ENCODE measurements around the gene SLIRP.

SLIRP gene

GRCh38 chr14:77663293-77663692 lies 44.6 kb upstream of the SLIRP start:
- no peaks in the 10 kb centered on the region for H3F3A ChIP-seq (ENCODE audit: insufficient read depth, low read length)
- H4K20me1 ChIP-seq (ENCODE audit: insufficient read depth, low read length) = no peaks in the 10 kb centered on the region
- H3K79me2 ChIP-seq (ENCODE audit: low read length) = no peaks in the 10 kb centered on the region
- no peak for TF ChIP-seq EZH2 (optimal IDR thresholded peaks at IDR 0.05; ENCODE audit: low read depth, low read length)
- no peak for TF ChIP-seq CTCF (IDR thresholded peaks at IDR 0.05; ENCODE audit: low read length)
- no peak for TF ChIP-seq EZH2phosphoT487 (IDR thresholded peaks at IDR 0.05; ENCODE audit: low read length)
- H3K9ac ChIP-seq (ENCODE audit: low read length) = no peak overlapping the region
- no peaks in the 10 kb centered on the region for H3K9me2 ChIP-seq (replicated peaks; ENCODE audit: insufficient read depth, low read length)
- no peak overlapping the region for H2AFZ ChIP-seq (ENCODE audit: low read length)
- H3K4me2 ChIP-seq (ENCODE audit: low read depth, low read length) = no peak overlapping the region
- no peak overlapping the region for H3K27ac ChIP-seq (ENCODE audit: low read length)
- H3K36me3 ChIP-seq (replicated peaks; ENCODE audit: insufficient read depth, low read length) = no peaks in the 10 kb centered on the region
- H3K9me3 ChIP-seq (replicated peaks; ENCODE audit: insufficient read depth, low read length) = no peaks in the 10 kb centered on the region
- no peaks in the 10 kb centered on the region for H3K27me3 ChIP-seq (replicated peaks; ENCODE audit: insufficient read depth, low read length)
- H3K4me1 ChIP-seq (ENCODE audit: low read length) = no peaks in the 10 kb centered on the region
- no peak overlapping the region for H3K4me3 ChIP-seq (ENCODE audit: low read length)
- DNase-seq = no peak

GRCh38 chr14:77667331-77667730 lies 40.6 kb upstream of the SLIRP start:
- Histone ChIP-seq H3K36me3 (replicated peaks; ENCODE audit: insufficient read depth, low read length) (no peaks in the 10 kb centered on the region), H3K4me3 (ENCODE audit: low read length) (no peak overlapping the region), H3K9me3 (replicated peaks; ENCODE audit: insufficient read depth, low read length) (no peaks in the 10 kb centered on the region), H2AFZ (ENCODE audit: low read length) (no peak overlapping the region), H3F3A (ENCODE audit: insufficient read depth, low read length) (no peaks in the 10 kb centered on the region), H3K4me2 (ENCODE audit: low read depth, low read length) (no peak overlapping the region), H3K79me2 (ENCODE audit: low read length) (no peaks in the 10 kb centered on the region), H3K9me2 (replicated peaks; ENCODE audit: insufficient read depth, low read length) (no peaks in the 10 kb centered on the region), H4K20me1 (ENCODE audit: insufficient read depth, low read length) (no peaks in the 10 kb centered on the region), H3K4me1 (ENCODE audit: low read length) (no peaks in the 10 kb centered on the region), H3K27ac (ENCODE audit: low read length) (no peak overlapping the region), H3K9ac (ENCODE audit: low read length) (no peak overlapping the region), H3K27me3 (replicated peaks; ENCODE audit: insufficient read depth, low read length) (no peaks in the 10 kb centered on the region)
- TF ChIP-seq EZH2 (optimal IDR thresholded peaks at IDR 0.05; ENCODE audit: low read depth, low read length) = no peak
- no peak for TF ChIP-seq EZH2phosphoT487 (IDR thresholded peaks at IDR 0.05; ENCODE audit: low read length)
- no peak for TF ChIP-seq CTCF (IDR thresholded peaks at IDR 0.05; ENCODE audit: low read length)
- DNase-seq = no peak

GRCh38 chr14:77673193-77673592 lies 34.7 kb upstream of the SLIRP start:
- Histone ChIP-seq H2AFZ (ENCODE audit: low read length) (no peak overlapping the region), H4K20me1 (ENCODE audit: insufficient read depth, low read length) (no peaks in the 10 kb centered on the region), H3K4me3 (ENCODE audit: low read length) (no peak overlapping the region), H3K9me3 (replicated peaks; ENCODE audit: insufficient read depth, low read length) (no peaks in the 10 kb centered on the region), H3K27ac (ENCODE audit: low read length) (no peak overlapping the region), H3K9ac (ENCODE audit: low read length) (no peak overlapping the region), H3K27me3 (replicated peaks; ENCODE audit: insufficient read depth, low read length) (no peaks in the 10 kb centered on the region), H3K4me2 (ENCODE audit: low read depth, low read length) (no peak overlapping the region), H3K4me1 (ENCODE audit: low read length) (no peaks in the 10 kb centered on the region), H3F3A (ENCODE audit: insufficient read depth, low read length) (no peaks in the 10 kb centered on the region), H3K79me2 (ENCODE audit: low read length) (no peaks in the 10 kb centered on the region), H3K36me3 (replicated peaks; ENCODE audit: insufficient read depth, low read length) (no peaks in the 10 kb centered on the region; the same call in 1 of the 2 replicates), H3K9me2 (replicated peaks; ENCODE audit: insufficient read depth, low read length) (no peaks in the 10 kb centered on the region)
- TF ChIP-seq EZH2phosphoT487 (IDR thresholded peaks at IDR 0.05; ENCODE audit: low read length) (no peak), EZH2 (optimal IDR thresholded peaks at IDR 0.05; ENCODE audit: low read depth, low read length) (no peak), CTCF (IDR thresholded peaks at IDR 0.05; ENCODE audit: low read length) (no peak)
- no peak for DNase-seq
